Activated T-cell treated with anti-CD3 and anti-CD28 coated beads for 48 hours (primary cell): Measurements from ENCODE around the gene MKLN1.
"Not testable (repeated sequence)": the region's sequence is repeated elsewhere in the genome, so short reads cannot be mapped to it uniquely, and the experiment has no call there.

Experiments
- DNase-seq: peaks from one replicate; pipeline ENCODE4 v3.0.0-alpha.2; 2020; ENCODE audit warnings: low read depth

The MKLN1 gene

DNA sequence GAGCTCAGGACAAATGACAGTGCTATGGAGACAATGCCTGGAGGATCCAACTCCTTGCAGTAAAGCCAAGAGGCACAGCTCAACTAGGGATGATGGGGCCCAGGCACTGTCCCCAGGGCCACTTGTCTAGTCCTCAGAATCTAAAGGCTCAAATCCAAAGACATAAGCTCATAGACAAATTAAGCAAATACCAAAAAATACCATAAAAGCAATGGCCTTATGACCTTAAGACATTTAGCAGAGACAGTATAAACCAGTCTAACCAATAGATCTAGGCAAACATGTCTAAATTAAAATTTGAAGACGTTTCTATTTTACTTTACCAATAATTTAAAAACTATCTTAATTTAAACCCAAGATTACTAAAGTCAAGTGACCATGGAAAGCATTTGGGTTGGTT is 14.8 kb upstream of the MKLN1 start:
- DNase-seq, result no peak

DNA sequence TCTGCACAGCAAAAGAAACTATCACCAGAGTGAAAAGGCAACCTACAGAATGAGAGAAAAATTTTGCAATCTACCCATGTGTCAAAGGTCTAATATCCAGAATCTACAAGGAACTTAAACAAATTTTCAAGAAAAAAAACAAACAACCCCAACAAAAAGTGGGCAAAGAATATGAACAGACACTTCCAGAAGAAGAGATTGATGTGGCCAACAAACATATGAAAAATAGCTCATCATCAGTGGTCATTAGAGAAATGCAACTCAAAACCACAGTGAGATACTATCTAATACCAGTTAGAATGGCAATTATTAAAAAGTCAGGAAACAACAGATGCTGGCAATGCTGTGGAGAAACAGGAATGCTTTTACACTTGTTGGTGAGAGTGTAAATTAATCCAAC is 7.1 kb upstream of the MKLN1 start:
- DNase-seq, result no peak

DNA sequence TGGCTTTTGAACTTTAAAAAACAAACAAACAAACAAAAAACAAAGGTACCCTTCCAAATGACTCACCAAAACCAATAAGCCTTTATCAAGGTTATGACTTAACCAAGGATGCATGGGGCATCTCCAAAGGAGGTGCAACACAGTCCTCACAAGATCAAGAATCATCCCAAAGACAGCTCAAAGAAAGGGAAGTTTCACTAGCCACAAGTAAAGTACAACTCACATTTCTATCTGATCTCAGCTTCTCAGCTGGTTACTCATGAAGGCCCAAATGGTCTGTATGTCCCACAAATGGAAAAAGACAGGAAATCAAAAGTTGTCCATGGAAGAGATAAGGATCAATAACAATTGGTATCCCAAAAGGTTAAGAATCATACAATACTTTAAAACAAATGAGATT is 6.0 kb upstream of the MKLN1 start:
- DNase-seq, result no peak

DNA sequence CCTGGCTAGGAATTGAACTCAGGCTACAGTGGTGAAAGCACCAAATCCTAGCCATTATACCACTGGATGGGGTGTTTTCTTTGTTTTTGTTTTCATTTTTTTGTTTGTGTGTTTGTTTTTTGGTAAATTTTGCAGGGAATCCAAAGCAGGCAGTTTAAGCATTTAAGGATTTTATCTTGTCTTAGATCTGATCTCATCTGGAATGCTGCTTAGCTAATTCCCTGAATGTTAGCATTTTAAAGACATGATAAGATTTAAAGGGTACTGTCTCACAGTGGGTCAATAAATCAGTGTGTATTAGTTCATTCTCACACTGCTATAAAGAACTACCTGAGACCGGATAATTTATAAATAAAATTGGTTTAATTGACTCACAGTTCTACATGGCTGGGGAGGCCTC is 5.6 kb upstream of the MKLN1 start:
- DNase-seq, result no peak

DNA sequence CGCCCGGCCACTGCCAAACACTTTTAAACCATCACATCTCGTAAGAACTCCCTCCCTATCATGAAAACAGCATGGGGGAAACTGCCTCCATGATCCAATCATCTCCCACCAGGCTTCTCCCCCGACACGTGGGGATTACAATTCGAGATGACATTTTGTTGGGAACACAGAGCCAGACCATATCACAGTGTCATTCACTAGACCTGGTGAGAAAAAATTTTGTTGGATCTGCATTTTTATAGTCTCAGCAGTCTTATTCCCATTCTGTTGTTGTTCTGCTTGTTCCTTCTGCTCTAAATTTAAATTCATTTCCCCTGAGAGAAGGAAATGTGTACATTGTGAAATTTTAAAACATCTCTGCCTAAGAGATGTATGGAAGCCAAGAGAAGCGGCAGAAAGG is 4.8 kb upstream of the MKLN1 start:
- DNase-seq, result no peak

DNA sequence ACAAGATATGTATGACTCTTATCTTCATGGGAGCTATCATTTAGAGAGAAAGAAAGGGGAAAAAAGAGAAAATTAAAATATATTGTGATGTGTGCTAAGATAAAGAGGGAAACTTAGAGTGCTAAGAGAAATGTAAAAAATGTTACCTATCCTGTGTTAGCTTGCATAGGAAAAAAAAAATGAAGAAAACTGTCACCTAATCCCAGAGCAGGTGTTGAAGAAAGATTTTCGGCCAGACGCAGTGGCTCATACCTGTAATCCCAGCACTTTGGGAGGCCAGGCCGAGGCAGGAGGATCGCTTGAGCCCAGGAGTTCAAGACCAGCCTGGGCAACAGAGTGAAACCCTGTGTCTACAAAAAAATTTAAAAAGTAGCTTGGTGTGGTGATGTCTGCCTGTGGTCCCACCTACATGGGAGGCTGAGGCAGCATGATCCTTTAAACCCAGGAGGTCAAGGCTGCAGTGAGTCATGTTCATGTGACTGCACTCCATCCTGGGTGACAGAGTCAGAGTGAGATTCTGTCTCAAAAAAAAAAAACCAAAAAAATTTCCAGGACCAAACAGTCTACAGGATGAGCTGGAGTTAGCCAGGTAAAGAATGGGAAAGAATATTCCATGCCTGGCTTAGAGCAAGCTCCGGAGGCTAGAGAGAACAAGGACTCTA is 2.4 kb upstream of the MKLN1 start:
- DNase-seq, result no peak

DNA sequence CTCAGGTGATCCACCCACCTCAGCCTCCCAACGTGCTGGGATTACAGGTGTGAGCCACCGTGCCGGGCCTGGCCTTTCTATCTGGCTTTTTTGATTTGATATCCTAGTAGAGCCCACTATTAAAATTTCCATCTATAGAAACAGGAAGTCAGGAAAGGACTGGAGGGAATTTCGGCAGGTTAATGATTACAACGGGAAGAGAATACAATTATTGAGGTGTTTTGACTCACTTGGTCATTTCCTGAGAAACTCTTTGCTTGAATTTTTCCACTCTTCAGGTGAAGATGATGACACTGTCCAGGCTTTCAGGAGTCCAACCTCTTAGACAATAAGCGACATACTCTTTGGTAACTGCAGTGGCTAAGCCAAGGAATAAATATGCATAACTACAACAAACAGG is 1.1 kb upstream of the MKLN1 start:
- DNase-seq, result no peak

DNA sequence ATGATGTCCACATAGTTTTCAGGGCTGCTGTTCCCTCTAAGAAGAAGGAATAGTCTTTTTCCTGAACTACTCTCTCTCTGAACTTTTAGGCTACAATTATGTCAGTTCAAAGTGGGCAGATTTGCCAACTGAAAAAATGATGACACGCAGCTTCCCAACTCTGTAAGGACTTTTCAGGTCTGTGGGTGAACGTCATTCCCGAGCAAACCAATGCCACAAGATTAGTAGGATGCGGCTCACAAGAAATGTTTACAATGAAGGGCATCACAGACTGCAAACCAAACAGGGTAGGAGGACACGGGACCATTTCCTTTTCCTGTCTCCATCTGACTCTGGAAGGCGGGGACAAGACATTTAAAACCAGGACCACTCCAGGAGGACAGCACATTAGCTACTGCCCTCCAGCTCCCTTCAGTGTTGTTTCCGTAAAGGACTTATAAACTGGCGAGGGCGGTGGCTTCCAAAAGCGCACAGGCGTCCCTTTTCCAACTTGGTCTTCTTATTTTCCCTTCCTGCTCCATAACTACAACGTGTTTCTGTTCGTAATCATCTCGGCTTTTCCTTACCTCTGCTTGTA is 539 bp upstream of the MKLN1 start:
- DNase-seq, result no peak

DNA sequence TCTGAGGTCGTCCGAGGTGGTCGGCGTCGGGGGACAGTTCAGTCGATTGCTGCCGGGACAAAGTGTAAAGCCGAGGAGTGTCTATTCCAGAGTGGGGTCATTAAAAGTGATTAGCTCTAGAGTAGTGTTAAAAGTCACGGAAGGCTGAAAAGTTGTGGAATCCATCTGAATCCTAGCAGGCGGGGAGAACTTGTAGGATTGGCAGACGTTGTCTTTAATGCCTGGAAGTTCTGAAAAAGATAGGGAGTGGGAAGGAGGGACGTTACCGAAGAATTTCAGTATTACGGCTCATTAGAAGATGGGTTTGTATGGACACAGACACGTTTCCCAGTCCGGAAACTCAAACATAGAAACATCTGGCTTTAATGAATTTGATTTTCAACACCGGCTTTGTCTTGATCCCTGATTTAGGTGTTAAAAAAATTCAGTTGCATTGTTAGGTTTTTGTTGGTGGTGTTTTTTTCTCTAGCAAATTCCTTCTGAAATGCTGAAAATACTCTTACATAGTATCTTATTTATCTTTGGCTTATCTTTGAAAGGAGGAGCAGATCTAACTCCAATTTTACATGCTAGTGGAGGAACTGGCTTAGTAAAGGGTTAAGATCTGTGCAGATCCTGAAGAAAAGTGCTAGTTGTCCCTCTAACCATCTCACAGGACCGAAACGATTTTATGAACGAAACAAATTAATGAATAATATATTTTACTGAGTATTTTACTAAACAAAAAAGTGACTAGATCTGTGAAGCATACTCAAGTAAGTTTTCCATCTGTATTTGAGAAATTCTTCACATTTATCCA is 900 bp downstream of the MKLN1 start:
- DNase-seq, result no peak

DNA sequence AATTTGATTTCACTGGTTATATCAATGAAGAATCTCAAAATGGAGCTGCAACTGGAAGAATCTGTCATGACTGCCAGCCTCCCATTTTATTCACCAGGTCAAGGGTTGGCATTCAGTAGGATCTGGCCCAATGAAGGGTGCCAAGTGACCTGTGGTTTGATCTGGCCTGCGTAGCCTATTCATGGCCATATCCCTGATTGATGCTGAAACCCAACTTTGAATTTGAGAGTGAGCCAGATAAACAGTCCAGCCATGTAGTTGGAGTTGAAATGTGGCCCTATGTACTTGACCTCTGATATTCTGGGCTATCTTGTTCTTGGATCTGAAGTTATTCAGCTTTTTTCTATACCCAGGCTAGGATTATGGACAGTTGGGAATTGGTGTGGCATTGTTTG is 1.5 kb downstream of the MKLN1 start:
- DNase-seq, result no peak

DNA sequence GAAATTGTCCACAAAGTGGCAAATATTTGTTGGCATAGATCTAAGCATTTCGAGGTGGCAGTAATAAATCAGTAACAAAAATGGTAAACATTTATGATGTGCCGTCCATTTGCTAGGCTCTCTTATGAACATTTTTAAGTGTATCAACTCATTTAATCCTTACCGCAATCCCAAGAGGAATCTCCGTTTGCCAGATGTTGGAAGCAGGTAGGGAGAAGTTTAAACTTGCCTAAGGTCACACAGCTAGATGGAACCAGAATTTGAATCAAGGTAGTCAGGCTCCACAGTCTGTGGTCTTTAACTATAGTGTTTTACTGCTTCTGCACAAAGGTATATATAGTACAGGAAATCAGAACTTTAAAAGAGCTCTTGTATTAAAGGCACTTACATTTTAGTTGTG is 2.6 kb downstream of the MKLN1 start:
- DNase-seq, result no peak

DNA sequence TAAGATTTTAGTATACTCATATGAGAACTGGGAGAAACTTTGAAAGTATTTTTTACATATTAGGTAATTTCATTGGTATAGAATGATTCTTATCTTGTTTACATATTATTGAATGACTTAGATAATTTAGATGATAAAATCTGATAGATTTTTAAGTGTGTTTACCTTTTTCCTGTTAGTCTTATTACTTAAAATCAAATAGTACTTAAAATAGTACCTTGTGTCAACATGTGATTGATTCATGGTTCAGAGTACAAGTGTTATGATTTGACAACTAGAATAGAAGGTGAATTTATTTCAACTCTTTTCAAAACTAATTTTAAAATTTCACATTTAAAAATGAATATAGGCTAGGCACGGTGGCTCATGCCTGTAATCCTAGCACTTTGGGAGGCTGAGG is 4.1 kb downstream of the MKLN1 start:
- no peak for DNase-seq

DNA sequence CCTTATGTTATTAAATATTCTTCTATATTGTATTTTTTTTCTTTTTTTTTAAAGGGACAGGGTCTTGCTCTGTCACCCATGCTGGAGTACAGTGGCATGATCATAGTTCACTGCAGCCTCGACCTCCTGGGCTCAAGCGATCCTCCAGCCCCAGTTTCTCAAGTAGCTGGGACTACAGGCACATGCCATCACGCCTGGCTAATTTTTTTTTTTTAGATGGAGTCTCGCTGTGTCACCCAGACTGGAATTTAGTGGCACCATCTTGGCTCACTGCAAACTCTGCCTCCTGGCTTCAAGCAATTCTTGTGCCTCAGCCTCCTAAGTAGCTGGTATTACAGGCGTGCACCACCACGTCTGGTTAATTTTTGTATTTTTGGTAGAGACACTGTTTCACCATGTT is 5.1 kb downstream of the MKLN1 start:
- DNase-seq, result not testable (repeated sequence)

DNA sequence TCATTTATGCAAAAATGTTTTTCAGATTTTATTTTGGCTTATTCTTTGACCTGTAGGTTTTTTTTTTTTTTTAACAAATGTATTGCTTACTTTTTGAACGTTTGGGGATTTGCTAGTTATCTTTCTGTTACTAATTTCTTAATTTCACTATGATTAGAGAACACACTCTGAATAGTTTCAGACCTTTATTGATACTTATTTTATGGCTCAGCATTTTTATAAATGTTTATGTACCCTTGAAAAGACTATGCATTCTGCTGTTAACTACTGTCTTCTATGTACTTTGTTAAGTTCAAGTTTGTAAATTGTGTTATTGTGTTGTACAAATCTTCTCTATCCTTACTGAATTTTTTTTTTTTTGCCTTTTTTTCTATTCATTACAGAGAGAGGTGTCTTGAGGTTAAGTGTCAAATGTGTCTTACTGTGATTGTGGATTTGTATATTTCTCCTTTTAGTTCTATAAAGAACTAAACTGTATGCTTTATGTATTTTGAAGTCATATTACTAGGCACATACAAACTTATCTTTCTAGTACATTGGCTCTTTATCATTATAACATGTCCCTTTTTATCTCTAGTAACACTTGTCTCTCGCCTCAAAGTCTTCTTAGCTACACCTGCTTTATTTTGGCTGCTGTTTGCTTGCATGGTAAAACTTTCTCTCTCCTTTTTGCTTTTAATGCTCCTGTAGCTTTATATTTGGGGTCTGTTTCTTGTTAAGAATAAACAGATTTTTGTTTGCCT is 8.1 kb downstream of the MKLN1 start:
- no peak for DNase-seq

DNA sequence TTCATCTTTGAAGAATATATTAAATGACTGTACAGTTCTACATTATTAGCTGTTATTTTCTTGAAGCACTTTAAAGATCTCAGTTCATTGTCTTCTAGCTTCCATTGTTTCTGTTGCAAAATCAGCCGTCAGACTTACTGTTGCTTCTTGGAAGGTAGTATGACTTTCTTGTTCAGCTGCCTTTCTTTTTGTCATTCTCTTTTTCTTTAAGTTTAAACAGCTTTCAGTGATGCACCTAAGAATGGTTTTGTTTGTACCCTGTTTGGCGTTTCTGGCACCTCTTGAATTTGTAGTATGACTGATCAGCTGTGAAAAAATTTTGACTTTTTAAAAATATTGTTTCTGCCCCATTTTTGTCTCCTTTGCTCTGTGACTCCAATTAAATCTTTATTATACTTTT is 9.3 kb downstream of the MKLN1 start:
- no peak for DNase-seq

DNA sequence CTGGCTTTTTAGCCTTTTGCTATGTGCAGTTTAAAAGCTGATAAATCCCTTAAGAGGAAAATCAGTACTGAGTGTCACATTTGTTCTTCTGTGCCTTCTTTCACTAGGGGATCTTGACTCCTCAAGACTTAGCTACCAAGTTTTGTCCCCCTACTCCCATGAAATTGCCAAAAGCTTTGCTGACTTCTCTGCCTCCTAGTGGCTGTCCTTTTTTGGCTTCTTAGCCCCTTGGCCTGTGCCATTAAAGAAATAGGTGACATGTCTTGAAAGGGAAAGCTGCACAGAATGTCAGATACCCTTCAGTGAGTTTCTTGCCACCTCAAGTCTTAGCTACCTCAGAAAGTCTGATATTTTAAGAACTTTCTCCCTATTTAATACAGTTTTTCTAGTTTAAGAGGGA is 10.5 kb downstream of the MKLN1 start:
- no peak for DNase-seq

DNA sequence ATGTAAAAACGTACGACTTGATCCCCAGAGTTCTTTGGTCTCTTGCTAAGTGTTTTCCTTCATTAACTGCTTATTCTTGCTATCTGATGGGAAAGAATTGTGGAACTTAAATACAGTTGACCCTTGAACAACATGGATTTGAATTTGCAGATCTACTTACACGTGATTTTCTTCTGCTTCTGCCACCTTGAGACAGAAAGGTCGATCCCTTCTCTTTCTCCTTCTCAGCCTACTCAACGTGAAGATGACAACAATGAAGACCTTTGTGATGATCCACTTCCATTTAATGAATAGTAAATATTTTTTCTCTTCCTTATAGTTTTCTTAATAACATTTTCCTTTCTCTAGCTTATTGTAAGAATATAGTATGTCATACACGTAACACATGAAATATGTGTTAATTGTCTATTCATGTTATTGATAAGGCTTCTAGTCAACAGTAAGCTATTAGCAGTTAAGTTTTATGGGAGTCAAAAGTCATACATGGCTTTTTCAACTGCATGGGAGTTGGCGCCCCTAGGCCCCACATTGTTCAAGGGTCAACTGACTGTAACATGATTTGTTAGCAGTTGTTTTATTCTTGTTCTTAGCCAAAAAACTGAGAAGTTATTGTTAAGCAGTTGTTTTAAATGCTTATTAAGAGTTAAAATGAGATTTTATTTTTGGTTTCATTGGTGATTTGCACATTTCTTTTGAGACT is 11.2 kb downstream of the MKLN1 start:
- no peak for DNase-seq

DNA sequence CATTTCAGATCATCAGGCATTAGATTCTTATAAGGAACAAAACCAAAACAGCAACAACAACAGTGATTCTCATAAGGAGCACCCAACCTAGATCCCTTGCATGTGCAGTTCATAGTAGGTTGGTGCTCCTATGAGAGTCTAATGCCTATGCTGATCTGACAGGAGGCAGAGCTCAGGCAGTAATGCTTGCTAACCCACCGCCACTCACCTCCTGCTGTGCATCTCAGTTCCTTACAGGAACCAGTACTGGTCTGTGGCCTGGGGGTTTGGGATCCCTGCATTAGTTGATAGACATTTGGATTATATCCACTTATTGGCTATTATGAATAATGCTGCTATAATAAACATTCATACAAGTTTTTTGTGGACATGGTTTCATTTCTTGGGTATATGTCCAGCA is 14.0 kb downstream of the MKLN1 start:
- DNase-seq, result no peak

DNA sequence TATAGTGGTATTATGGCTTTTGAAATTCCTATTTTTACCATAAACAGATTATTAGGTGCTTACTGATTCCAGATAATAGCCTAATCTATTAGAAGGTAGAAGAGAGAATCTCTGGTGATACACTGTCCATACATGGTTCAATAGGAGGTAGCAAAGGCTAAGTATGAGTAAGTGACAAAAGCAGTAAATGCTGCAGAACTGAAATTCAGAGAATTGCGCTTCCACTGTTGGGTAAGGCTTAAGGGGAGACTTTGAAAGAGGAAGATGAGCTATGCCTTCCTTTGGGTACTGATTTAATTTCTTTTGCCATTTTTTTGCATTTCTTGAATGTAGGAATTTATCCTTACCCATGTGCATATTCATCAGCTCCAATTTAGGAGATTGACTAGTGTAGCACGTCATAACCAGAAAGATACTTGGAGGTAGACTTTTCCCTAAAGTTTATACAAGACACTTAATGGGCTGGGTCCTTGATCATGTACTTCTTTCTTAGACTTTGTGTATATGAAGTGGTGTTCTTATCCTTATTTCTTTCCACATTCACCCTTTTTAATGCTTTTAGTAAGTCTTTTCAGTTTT is 15.3 kb downstream of the MKLN1 start:
- no peak for DNase-seq

DNA sequence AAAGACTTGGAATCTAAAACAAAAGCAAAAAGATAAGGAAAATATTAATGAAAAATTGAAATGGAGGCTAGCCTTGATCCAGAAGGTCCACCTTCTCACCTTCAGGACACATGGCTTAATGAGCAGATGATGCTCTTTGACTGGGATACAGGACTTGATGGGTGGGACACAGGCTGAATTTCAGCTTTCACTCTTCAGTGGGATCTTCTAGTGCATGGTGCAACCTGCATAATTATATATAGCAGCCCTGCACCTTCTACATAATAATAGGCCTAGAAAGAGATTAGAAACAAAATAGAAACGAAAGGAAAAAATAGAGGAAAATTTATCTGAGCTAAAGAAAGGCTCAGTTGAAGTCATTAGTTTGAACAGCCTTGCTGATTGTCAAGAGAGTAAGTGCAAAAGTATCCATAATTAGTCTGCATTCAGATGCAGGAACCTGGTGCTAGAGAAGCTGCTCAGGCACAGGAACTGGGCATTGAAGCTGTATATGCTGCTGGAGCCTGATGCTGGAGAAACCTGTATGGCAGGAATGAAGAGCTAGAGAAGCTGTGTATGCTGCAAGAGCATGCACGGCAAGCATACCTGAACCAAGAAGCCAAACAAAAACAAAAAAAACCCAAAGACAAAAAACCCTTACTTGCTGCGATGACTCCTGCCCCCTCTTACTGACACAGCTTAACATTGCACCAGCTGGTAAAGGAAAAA is 19.4 kb downstream of the MKLN1 start:
- no peak for DNase-seq

DNA sequence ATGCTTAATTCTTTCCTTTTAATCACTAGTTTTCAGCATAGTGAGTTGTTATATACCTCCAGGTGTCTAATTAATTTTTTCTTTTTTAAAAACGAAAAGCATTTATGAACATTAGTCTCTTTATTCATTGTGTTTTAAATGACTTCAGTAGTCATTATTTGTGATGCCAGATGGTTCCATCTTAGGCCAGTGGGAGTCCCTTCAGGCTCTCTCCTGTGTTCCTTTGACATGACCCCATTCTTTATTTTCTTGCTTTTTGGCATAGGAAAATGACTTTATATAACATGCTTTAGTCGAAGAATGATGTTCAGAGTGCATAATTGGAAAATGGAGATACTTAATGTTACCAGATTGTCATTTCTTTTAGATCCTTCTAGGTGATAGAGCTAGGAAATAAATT is 24.4 kb downstream of the MKLN1 start:
- no peak for DNase-seq
